Eye (tissue), 1 donor: Measurements from ENCODE around the gene HSPB7.
"Not testable (repeated sequence)": the region's sequence is repeated elsewhere in the genome, so short reads cannot be mapped to it uniquely, and the experiment has no call there.

ENCODE experiments used
- DNase-seq: peaks from one replicate; pipeline ENCODE4 v3.0.0-alpha.2; 2015

HSPB7 gene

GRCh38 chr1:16017461-16018303, at the start of gene HSPB7:
TSS of gene HSPB7 (minus strand) at chr1:16018043. CDS start at chr1:16017963, 80 bp downstream.
- DNase-seq, result peak; percentile 64

GRCh38 chr1:16067127-16067768, 49.4 kb upstream of the HSPB7 start:
- DNase-seq, result peak; percentile 80

DNA sequence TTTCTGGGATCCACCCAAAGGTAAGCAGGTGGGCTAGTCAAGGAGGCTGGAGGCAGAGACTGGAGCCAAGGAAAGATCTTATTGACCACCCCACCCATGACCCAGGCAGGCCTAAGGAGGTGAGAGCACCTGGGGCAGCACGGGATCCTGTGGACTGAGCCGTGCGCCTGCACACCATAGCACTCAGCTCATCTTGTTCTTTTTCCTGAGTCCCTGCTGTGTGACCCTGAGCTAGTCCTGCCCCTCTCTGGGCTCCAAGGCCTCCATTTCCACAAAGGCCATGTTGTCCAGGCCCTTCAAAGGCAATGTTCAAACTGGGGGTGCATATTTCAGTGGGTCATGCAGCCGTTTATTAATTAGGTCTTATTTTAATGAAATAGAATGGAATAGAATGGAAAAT, 48.4 kb upstream of the HSPB7 start:
- no peak for DNase-seq

DNA sequence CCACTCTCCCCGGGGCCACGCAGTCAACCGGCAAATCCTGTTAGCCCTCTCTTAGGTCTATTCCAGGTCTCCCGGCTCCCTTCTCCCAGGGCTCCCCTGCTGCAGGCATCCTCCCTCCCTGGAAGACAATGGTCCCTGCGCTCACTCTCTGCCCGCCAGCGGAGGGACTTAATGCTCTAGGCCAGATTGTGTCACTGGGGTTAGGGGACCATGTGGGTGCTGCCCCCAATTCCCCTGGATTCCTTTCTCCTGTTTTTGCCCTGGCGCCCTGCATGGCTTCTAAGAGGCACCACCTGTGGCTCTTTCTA, 47.4 kb upstream of the HSPB7 start:
- DNase-seq, result no peak

- DNase-seq, result no peak
Measured at GRCh38 chr1:16064536-16065268, 46.9 kb upstream of the HSPB7 start.

GRCh38 chr1:16063921-16064320, 46.1 kb upstream of the HSPB7 start:
- no peak for DNase-seq

DNA sequence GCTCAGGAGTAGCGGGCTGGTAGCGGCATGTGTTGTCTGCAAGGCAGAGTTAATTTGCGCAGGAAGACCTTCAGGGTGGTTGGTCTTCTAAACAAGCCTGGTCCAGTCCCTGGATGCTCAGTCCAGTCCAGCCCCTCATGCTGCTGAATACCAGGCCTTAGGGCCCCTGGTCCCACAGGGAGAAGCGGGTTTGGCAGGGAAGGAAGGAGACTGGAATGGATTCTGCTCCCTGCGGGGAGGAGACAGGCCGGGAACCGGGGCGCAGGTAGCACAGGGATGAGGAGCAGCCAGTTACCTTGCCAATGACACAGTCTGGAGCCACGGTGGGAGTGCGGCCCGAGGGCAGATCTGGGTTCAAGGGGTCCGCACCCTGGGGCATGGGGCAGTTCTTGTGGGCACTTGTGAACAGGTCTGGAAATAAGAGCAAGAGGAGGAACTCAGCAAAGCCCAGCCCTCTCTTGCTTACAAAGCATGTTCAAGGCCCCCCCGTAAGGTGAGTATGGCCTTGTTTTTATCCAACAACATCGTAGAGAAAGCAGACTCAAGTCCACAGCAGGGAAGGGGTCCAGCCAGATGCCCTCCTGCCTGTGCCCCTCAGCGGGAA, 45.5 kb upstream of the HSPB7 start:
- DNase-seq, result no peak

DNA sequence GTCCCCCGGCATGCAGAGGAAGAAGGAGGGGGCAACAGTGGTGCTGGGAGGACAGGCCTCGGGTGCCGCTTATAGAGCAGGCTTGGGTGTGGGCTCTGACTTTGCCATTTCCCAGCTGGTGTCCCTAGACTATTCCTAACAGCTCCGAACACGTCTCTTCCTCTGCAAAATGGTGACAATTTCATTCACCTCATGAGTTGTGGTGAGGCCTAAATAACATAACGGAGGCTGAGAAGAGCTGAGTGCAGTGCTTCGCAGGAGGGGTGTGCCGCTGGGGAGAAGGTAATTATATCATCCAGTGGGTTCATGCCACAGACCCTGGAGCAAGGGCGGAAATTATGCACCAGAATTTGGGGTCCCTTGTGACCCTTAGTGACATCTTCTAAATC, 44.8 kb upstream of the HSPB7 start:
- DNase-seq, result not testable (repeated sequence)

DNA sequence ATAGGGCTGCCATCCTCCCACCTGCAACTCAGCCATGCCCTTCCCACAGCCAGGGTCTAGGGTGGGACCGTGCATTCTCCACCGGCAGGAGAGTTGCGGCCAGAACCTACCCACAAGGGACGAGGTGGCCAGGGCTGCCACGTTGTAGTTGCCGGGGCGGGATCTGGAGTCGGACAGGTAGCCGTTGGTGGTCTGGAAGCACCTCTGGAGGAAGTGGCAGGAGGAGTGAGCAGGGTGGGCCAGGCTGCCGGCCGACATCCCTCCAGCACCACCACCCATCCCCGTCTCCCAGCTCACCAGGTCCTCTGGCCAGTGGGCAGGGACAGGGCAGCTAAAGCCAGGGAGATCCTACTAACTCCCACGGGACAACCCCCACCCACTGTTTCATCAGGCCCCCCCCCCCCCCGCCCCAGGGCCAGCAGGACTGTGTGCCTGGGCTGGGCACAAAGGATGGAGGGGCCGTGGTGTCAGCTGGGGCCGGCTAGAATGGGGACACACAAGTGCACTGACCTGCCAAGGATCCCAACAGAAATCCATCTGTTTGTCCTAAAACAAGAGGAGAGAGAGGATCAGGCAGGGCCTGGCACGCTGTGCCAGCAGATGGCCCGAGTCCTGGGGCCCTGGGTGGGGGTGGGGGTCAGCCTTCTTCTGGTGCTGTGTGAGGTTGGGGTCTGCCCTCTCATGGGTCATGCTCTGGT, 44.3 kb upstream of the HSPB7 start:
- not testable (repeated sequence) for DNase-seq

GRCh38 chr1:16061266-16061665, 43.4 kb upstream of the HSPB7 start:
- no peak for DNase-seq

DNA sequence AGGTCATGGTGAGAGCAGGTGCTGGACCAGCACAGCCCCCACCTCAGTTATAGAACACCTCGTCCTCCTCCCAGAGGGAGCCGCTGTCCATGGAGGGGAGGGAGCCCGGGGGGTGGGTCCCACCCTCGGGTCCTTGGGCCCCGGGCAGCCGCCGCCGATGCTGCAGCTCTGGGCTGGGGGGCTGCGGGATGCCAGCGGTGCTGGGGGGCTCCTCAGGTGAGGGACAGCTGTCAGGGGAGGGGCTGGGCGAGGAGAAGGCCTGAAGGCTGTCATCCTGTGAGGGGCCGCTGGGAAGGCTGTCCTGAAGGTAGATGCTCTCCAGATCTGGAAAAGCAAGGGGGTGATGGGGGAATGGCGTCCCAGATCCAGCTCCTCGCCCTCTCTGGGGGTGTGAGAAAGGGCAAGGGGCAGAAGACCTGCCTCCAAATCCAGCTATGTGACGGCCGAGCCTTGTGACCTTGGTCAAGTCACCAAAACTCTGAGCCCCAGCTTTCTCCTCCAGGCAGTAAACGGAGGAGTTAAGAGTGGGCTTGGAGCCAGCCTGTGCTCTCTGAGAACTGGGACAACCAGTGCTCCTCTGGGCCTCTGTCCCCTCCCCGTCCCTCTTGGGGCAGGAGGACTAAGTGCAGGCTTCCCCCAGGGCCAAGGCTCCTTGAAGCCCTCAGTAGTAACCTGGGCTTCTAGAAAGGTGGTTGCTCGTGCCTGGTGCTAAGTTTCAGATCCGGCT, 40.7 kb upstream of the HSPB7 start:
- not testable (repeated sequence) for DNase-seq

DNA sequence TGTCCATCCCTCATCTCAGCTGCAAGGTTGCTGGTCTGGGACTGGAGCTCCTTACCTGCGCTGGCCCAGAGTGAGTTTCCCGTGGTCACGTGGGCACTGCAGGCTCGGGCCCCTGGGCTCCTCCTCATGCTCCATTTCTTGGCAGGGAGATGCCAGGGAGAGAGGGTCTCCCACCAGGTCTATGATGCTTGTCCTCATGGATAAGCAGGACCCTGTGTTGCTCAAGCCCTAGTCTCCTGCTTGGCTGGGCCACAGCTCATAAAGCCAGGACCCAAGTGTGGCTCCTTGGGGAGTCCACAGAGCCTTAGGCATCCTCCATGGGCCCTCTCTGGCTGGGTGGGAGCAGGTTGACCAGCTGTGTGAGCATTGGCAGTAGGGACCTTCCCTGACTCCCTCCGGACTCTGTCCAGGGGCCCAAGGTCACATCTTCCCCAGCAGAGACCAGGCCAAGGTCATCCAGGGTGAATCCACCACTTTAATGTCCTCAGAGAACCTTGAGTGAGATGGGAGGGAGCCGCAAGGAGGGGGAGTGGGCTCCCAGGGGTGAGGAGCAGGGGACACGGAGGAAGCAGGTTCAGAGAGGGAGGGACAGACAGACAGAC, 39.6 kb upstream of the HSPB7 start:
- DNase-seq, result not testable (repeated sequence)

DNA sequence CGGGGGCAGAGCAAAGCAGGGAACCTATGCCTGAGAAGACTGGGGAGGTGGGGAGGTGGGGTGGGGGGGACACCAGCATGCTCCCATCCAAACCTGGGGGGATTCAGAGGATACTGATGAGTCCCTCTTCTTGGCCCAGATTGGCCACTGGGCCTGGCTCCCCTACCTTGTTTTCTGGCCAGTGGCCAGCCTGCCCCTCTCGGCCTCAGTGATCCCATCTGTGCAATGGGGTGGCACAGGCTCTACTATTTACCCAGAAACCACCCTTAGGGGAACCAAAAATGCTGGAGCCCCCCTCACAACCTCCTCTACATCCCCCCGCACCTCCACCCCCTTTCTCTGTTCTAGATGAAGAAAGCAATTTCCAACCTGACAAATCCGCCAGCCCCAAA, 38.7 kb upstream of the HSPB7 start:
- DNase-seq, result not testable (repeated sequence)

GRCh38 chr1:16055613-16056520, 38.0 kb upstream of the HSPB7 start:
- peak; percentile 96 for DNase-seq

DNA sequence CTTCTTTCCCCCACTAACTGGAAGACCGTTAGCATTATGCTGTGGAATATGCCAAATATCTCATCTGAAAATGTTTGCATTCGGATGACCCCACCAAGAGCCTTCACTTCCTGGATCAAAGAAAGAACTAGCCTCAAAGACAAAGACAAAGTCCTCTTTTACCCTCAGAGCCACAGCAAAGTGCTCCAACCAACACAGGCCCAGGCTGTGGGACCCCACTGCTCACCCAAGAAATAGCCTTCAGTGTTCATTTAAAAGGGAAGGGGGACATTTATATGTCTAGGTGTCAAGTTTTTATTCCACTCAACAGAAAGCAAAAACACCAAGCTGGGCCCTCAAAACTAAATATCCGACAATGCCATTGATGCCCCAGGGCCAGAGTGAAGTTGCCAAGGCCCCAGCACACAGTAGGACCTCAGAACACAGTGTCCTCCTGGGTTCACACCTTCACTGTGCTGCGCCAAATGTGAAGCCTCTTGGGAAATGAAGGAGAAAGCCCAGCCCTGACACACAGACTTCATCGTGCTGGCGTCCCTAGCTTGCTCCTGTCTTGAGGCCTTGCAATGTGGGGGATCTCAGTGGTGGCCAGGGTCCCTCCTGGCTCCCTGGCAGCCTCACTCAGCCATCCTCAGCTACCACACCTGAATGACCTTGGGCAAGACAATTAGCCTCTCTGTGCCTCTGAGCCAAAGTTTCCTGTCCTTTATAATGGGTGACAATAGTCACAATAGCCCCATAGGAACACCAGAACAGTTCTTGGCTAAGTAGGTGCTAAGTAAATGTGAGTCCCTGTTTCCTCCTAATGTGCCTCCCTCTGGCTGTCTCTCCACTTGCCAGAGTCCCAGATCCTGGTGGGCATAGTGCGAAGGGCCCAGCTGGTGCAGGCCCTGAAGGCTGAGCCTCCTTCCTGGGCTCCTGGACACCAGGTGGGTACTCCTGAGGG, 37.0 kb upstream of the HSPB7 start:
- no peak for DNase-seq

- no peak for DNase-seq
Measured at GRCh38 chr1:16053781-16054502, 36.1 kb upstream of the HSPB7 start.

- DNase-seq, result not testable (repeated sequence)
Measured at GRCh38 chr1:16051949-16052348, 34.1 kb upstream of the HSPB7 start.

DNA sequence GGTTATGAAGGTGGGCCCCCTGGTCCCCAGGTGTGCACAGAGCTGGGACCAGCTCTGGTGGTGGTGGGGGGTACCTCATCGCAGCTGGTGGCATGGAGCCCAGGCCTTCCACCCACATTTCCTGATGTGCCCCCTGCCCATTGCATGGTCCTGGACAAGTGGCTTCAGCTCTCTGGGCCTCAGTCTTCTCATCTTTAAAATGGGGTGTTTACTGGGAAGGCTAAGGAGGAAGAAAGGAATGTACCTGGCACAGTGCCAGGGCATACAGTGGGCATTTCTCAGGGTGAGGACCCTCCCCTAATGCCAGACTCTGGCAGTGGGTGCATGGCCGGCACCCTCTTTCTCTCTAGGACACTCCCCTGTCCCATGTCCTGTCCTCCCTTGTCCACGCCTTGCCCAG, 33.2 kb upstream of the HSPB7 start:
- DNase-seq, result no peak

GRCh38 chr1:16050328-16050727, 32.5 kb upstream of the HSPB7 start:
- DNase-seq, result no peak
